GM21529 (cell line): ENCODE measurements around the gene GSX1.
"Not testable (repeated sequence)": the region's sequence is repeated elsewhere in the genome, so short reads cannot be mapped to it uniquely, and the experiment has no call there.

Experiments used
- ATAC-seq: cut with Tn5 transposase; IDR thresholded peaks from one replicate; pipeline ENCODE4 v1.9.1; 2021; ENCODE audit not compliant: unreplicated experiment

The GSX1 gene

GRCh38 chr13:27792393-27793218, at the start of gene GSX1:
TSS of gene GSX1 (plus strand) at chr13:27792483. CDS start at chr13:27792691, 208 bp downstream.
- no peak for ATAC-seq

DNA sequence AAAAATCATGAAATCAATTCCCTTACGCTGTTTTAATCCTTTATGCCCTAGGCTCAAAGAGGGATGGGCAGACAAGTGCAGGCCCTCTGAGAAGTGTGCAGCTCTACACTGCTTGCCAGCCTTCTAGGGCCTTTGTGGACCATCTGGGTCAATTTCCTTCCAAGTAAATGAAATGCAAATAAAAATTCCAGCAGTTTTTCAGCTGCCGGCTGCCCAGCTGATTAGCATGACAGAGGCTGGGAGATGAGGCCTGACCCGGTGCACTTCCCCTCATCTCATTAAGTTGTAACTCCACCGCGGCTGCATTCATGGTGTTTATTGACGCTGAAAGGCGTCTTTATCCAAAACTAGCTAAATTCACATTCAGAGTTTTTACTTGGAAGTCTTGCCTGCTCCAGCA, 47.5 kb upstream of the GSX1 start:
- ATAC-seq: no peak

DNA sequence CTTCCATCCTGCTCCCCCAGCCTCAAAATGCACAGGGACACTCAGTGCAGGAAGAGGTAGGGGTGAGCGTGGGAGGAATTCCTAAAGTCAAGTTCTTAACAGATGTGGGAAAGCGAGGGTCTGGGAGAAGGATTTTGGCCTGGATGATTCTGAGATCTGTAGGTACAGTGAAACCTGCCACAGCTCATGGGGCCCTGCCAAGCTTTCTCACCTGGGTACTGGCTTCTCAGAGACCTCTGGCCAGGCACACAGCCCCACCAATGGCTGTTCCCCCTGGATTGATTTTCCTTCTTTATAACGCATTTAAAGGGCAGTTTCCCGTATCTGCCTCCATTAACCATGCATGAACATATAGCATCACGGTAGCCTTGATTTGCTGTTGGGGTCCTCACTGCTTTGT, 47.0 kb upstream of the GSX1 start:
- ATAC-seq: no peak

DNA sequence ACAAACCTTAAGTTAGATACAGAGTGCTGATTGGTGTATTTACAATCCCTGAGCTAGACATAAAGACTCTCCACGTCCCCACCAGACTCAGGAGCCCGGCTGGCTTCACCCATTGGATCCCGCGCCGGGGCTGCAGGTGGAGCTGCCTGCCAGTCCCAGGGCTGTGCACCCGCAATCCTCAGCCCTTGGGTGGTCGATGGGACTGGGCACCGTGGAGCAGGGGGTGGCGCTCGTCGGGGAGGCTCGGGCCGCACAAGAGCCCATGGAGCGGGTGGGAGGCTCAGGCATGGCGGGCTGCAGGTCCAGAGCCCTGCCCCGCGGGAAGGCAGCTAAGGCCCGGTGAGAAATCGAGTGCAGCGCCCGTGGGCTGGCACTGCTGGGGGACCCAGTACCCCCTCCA, 44.1 kb upstream of the GSX1 start:
- not testable (repeated sequence) for ATAC-seq

DNA sequence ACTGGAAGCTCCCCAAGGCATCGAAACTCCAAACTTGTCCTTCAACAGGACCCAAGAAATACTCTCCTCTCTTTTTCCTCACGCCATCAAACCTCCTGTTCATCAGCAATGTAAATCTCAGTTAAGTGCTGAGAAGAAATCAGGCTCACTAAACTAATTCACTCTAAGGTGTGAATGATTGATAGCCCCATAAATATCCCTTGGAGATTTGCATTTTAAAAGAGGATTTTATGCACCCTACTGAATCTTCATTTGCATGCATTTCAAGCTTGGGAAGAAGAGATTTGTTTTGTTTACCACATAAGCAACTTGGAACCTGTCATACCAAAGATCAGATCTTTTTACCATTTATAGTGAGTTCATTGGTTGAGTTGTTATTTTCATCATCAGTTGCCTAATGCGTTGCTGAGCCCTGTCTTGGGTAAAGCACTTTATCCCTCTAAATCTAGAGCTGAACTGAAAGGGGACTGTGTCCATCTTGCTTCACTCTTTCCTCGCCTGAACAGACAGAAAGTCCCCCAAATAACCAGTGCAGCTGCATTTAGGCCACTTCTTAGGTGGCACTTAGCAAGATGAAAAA, 40.2 kb upstream of the GSX1 start:
- ATAC-seq: no peak

GRCh38 chr13:27765650-27766049, 26.6 kb upstream of the GSX1 start:
- ATAC-seq: no peak

GRCh38 chr13:27770809-27771208, 21.5 kb upstream of the GSX1 start:
- ATAC-seq: no peak

DNA sequence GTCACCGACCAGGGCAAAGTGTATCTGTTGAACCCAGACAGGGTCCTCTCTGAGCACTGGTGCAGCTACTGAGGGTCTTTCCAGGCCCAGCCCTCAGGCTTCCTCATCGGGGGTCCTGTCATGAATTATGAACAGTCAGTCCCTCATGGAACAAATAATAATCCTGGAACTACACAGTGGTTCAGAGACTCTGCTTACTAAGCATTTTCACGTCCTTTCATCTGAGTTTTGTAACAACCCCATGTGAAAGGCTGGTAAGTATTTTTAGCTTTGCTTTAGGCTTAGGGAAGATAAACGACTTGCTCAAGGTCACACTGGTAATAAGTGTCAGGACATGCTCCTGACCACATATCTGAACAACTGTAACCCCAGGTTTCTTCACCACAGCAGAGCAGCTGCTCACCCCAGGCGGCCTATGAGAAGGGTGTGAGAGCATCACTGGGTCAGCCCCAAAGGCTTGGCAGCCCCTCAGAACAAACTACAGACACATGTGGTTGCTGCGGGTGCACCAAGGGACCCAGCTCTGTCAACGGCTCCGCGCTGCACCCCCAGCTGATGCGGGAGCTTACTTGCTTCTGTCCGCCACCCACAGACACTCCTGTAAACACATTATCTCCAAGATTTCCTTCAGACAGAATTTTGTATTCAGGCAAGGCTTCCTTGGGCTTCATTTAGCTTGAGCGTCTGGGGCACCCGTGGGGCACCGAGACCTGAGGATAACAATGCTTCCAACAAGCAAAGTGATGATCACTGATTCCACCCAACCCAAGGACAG, 19.4 kb upstream of the GSX1 start:
- no peak for ATAC-seq

- ATAC-seq: peak; percentile 70
These were observed 18.1 kb upstream of the GSX1 start for GRCh38 chr13:27774169-27774568.

GRCh38 chr13:27774651-27775050, 17.6 kb upstream of the GSX1 start:
- ATAC-seq: peak; percentile 24

DNA sequence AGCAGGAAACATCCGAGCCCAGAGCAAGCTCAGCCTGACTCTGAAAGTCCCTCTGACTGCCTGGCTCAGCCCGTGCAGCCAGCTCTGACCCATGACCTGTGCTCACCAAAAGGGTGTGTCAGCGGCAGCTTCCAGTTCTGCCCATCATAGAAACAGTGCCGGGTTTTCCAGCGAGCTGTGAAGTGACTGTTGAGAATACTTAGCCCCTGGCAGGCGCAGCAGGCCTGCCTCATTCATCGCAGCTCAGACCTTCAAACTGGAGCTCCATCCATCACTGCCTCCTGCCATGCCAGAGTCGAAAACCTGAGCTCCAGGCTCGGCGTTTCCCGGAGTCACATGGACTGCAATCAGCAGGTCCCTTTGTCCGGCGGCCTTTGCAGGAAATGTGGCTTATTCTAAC, 16.3 kb upstream of the GSX1 start:
- no peak for ATAC-seq

DNA sequence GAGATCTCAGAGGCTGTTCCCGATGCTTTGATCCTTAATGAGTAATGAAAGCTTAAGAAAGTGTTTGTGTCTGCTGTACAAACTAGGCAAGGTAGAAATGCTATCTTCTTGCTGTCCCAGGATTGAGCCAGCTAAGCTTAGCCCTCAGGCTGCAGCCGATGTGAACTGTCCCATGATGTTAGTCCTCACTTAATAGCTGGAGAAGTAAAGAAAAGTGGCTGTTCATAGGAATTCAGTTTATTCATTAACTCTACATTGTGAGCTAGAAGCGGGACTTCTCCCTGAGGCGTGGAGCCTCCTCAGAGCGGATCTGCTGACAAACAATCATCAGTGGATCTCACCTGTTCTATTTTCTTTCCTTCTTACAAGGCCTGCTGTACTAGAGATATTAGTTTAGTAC, 10.1 kb upstream of the GSX1 start:
- no peak for ATAC-seq

DNA sequence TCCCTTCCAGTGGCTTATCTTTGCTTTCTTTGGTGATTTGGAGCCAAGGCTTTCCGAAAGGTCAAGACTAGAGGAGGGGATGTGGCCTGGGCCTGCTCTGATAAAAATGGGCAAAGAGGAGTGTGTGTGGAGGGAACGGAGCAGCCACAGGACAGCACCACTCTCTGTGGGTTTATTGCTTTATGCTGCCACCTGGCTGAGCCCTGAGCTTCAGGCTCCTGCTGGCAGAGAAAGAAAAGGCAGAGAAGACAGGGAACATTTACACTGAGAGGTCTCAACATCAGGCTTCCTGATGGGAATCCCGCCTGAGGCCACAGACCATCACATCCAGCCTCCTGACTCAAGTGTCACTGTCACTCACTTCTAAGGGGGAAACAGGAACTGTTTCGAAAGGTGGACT, 9.2 kb upstream of the GSX1 start:
- ATAC-seq: no peak

- ATAC-seq: no peak
These were observed 4.0 kb upstream of the GSX1 start for GRCh38 chr13:27788271-27788670.

DNA sequence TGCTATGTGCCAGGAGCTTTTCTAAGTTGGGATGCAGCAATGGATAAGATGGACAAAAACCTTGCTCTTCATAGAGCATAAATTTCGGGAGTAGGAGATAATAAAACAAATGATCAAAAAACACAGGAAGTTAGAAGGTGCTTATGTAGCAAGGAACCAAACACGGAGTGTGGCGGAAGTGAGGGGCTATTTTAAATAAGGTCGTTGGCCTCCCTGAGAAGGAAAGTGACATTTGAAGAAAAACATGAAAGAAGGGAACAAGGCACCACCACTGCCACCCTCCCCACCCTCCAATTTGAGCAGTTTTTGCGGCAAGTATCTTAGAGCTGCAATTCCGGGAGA, 3.2 kb upstream of the GSX1 start:
- ATAC-seq: no peak

DNA sequence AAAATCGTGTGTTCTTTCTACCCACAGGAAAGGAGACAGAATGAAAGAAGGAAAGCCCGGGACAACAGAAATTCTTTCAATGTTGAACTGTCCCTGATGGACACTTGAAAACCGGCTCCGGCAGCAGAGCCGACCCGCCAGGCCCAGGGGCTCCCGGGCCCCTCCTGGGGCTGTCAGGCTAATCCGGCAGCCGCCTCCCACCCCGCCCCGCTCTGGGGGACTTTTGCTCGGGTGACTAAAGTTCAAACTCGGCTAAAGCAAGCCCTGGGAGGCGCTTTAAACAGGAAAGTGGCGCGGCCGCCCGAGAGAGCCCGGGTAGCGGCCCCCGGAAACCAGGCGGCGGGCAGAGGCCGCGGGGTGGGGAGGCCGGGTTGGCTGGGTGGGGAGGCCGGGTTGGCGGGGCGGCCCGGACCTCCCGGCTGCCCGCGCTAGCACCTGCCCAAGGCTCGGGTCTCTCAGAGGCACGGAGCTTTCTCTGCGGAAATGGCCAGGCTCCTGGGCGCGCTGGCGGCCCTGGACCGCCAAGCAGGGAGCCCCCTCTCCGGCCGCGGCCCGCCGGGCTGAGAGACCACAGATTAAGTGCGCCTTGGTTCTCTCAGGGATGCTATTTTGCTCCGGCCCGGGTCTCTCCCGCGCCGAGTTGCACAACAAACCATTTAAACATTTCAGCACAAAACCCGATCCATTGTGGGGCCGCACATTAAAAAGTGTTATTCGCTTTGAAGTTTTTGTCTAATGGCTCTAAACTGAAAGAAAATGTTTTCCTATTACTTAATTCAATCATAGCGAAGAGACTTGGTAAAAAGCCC, 2.6 kb upstream of the GSX1 start:
- no peak for ATAC-seq

- no peak for ATAC-seq
These were observed 1.8 kb upstream of the GSX1 start for GRCh38 chr13:27790523-27790922.

- no peak for ATAC-seq
These were observed 960 bp upstream of the GSX1 start for GRCh38 chr13:27791146-27791900.

DNA sequence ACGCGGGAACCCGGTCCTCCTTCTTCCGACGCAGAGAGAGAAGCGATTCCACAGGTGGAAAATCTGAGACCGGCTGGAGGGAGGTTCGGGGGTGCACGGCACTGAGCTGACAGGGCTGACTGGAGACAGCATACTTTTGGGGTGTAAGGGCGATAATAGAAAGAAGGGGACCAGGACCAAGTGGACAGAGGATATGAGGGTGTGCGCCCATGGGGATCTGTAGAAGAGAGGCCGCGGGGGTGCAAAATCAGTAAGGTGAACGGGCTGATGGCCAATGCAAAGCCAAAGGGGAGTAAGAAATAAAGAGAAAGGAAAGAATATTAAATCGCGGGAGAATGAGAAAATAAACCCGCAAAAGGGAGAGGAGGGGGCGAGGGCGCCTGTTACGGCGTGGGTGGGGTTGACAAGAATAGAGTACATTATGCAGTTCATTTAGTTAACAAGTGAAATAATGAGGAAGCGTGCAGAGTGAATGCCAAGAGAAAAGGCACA, 336 bp upstream of the GSX1 start:
- ATAC-seq: no peak
